ENCODE results near the gene FCN1.

Gene FCN1

DNA sequence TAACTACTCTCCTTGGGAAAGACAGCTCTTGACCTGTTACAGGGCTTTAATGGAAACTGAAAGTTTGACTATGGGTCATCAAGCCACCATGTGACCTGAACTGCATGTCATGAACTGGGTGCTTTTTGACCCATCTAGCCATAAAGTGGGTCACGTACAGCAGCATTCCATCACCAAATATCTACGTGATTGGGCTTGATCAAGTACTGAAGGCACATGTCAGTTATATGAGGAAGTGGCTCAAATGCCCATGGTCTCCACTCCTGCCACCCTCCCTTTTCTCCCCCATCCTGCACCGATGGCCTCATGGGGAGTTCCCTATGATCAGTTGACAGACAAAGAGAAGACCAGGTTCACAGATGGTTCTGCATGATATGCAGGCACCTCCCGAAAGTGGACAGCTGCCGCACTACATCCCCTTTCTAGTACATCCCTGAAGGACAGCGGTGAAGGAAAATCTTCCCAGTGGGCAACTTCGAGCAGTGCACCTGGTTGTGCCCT lies 7.3 kb upstream of the FCN1 start:
- no peak overlapping the region for H3K23ac ChIP-seq (ENCODE audit: low read length)
- no peaks in the 10 kb centered on the region for H3K27me3 ChIP-seq (ENCODE audit: insufficient read depth, low read length, poor library complexity)
- no peak overlapping the region for H3K4me2 ChIP-seq (ENCODE audit: low read length)
- DNase-seq: no peak
- no peak overlapping the region for H3K4me3 ChIP-seq (ENCODE audit: low read length)
- H4K8ac ChIP-seq (ENCODE audit: low read depth, low read length): no peak overlapping the region
- H3K4ac ChIP-seq (ENCODE audit: low read depth, low read length): no peak overlapping the region
- no peaks in the 10 kb centered on the region for H3K4me1 ChIP-seq (ENCODE audit: control insufficient read depth, low read depth, low read length)
- H4K5ac ChIP-seq (ENCODE audit: low read length): no peak overlapping the region
- no peak overlapping the region for H3K56ac ChIP-seq (ENCODE audit: low read length)
- H3K18ac ChIP-seq (ENCODE audit: low read length): no peak overlapping the region
- H3K79me1 ChIP-seq (ENCODE audit: low read length): no peaks in the 10 kb centered on the region
- no peaks in the 10 kb centered on the region for H3K79me2 ChIP-seq (ENCODE audit: control insufficient read depth, insufficient read depth, low read length)
- WGBS (ENCODE audit: extremely low coverage, insufficient coverage, low lambda C conversion rate): no CpG with 5 or more reads among the region's 7 CpGs
- H3K27ac ChIP-seq (ENCODE audit: low read depth, low read length): no peak overlapping the region
- H2BK5ac ChIP-seq (ENCODE audit: low read length): no peak overlapping the region
- no peak overlapping the region for H2AK5ac ChIP-seq (ENCODE audit: low read length)
- H3K9ac ChIP-seq (ENCODE audit: low read length): no peak overlapping the region
- no peaks in the 10 kb centered on the region for H3K36me3 ChIP-seq (ENCODE audit: control insufficient read depth, insufficient read depth, low read length)
- H2BK15ac ChIP-seq (replicated peaks; ENCODE audit: low read depth): no peak overlapping the region
- H2BK120ac ChIP-seq (ENCODE audit: low read depth, low read length): no peak overlapping the region

DNA sequence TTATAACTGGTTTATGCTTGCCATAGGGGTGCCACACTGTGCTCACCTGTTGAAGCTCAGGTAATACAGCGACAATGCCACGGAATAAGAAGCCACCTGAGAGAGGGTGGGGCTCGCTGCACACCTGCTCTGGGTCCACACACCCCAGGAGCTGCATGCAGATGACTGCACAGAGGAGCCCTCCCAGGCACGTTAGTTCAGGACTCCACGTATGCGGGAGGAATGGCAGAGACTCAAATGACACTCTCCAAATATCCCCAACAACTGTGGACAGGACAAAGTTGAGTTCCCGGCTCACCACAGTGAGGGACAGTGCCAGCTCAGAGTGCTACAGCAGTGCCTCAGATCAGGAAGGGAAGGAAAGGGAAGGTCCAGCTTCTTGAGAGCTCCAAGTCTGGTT lies 5.8 kb upstream of the FCN1 start:
- H3K79me1 ChIP-seq (ENCODE audit: low read length): no peaks in the 10 kb centered on the region
- no peak overlapping the region for H3K18ac ChIP-seq (ENCODE audit: low read length)
- no peak overlapping the region for H4K8ac ChIP-seq (ENCODE audit: low read depth, low read length)
- no peak overlapping the region for H3K4me3 ChIP-seq (ENCODE audit: low read length)
- H2BK5ac ChIP-seq (ENCODE audit: low read length): no peak overlapping the region
- H3K4me1 ChIP-seq (ENCODE audit: control insufficient read depth, low read depth, low read length): no peaks in the 10 kb centered on the region
- no peaks in the 10 kb centered on the region for H3K27me3 ChIP-seq (ENCODE audit: insufficient read depth, low read length, poor library complexity)
- no peak for DNase-seq
- H4K5ac ChIP-seq (ENCODE audit: low read length): no peak overlapping the region
- no peaks in the 10 kb centered on the region for H3K79me2 ChIP-seq (ENCODE audit: control insufficient read depth, insufficient read depth, low read length)
- no peak overlapping the region for H3K4me2 ChIP-seq (ENCODE audit: low read length)
- H2BK120ac ChIP-seq (ENCODE audit: low read depth, low read length): no peak overlapping the region
- no peak overlapping the region for H3K4ac ChIP-seq (ENCODE audit: low read depth, low read length)
- no peak overlapping the region for H2BK15ac ChIP-seq (replicated peaks; ENCODE audit: low read depth)
- WGBS (ENCODE audit: extremely low coverage, insufficient coverage, low lambda C conversion rate): no CpG with 5 or more reads among the region's 7 CpGs
- H3K56ac ChIP-seq (ENCODE audit: low read length): no peak overlapping the region
- H2AK5ac ChIP-seq (ENCODE audit: low read length): no peak overlapping the region
- no peak overlapping the region for H3K27ac ChIP-seq (ENCODE audit: low read depth, low read length)
- H3K36me3 ChIP-seq (ENCODE audit: control insufficient read depth, insufficient read depth, low read length): no peaks in the 10 kb centered on the region
- H3K9ac ChIP-seq (ENCODE audit: low read length): no peak overlapping the region
- H3K23ac ChIP-seq (ENCODE audit: low read length): no peak overlapping the region

DNA sequence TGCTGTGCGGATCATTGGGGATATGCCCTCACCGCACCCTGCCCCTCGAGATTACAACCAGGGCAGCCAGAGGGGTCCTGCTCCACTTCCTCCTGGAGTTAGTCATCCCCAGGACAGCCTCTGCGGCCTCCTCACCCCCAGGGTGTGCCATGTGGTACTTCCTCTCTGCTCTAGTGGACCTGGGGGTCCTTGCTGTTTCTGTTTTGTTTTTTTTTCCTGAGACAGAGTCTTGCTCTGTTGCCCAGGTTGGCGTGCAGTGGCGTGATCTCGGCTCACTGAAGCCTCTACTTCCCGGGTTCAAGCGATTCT lies 5.2 kb upstream of the FCN1 start:
- H2AK5ac ChIP-seq (ENCODE audit: low read length): no peak overlapping the region
- no peak overlapping the region for H3K4me2 ChIP-seq (ENCODE audit: low read length)
- no peaks in the 10 kb centered on the region for H3K36me3 ChIP-seq (ENCODE audit: control insufficient read depth, insufficient read depth, low read length)
- H3K18ac ChIP-seq (ENCODE audit: low read length): no peak overlapping the region
- H3K79me1 ChIP-seq (ENCODE audit: low read length): no peaks in the 10 kb centered on the region
- no peak overlapping the region for H3K4ac ChIP-seq (ENCODE audit: low read depth, low read length)
- no peak for DNase-seq
- no peak overlapping the region for H3K4me3 ChIP-seq (ENCODE audit: low read length)
- no CpG with 5 or more reads among the region's 9 CpGs for WGBS (ENCODE audit: extremely low coverage, insufficient coverage, low lambda C conversion rate)
- no peaks in the 10 kb centered on the region for H3K27me3 ChIP-seq (ENCODE audit: insufficient read depth, low read length, poor library complexity)
- no peaks in the 10 kb centered on the region for H3K79me2 ChIP-seq (ENCODE audit: control insufficient read depth, insufficient read depth, low read length)
- no peak overlapping the region for H3K27ac ChIP-seq (ENCODE audit: low read depth, low read length)
- H2BK15ac ChIP-seq (replicated peaks; ENCODE audit: low read depth): no peak overlapping the region
- no peak overlapping the region for H2BK120ac ChIP-seq (ENCODE audit: low read depth, low read length)
- no peak overlapping the region for H4K8ac ChIP-seq (ENCODE audit: low read depth, low read length)
- H3K9ac ChIP-seq (ENCODE audit: low read length): no peak overlapping the region
- no peaks in the 10 kb centered on the region for H3K4me1 ChIP-seq (ENCODE audit: control insufficient read depth, low read depth, low read length)
- no peak overlapping the region for H2BK5ac ChIP-seq (ENCODE audit: low read length)
- H4K5ac ChIP-seq (ENCODE audit: low read length): no peak overlapping the region
- H3K56ac ChIP-seq (ENCODE audit: low read length): no peak overlapping the region
- no peak overlapping the region for H3K23ac ChIP-seq (ENCODE audit: low read length)

DNA sequence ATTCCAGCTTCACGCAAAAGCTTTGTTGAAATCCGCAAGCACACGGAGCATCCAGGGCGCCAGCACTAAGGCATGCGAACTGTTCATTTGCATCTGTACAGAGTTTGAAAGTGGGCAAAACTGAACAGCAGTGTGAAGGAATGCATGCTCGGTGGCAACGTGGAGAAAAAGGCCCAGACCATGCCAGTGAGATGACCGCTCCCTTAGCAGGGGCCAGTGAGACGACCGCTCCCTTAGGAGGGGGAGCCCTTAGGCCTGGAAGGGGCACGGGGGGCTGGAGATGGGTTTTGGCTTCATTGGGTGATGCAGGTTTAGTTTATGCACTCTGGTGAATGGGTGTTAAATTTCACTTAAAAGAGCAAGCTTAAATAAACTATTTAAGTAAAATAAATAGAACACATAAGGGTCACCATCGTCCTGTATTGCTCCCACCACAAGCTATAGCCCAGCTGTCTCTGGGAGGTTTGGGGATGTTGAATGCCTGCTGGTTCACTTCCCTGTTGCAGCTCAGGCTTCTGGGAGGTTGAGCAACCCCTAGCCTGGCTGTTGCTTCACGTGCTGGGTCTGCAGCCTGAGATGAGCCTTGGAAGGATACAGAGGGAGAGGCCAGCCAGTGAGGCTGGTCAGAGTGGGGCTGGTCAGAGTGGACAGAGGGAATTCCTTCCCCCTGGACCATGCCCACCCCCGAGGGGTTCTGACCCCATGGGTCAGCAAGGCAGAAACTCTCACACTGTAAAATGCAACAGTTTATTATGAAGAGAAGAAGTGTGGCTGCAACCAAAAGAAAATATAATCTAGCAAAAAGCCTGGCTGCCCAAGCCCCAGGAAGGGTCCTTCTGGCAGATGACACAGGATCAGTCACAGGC lies 4.6 kb upstream of the FCN1 start:
- Histone ChIP-seq H3K4me3 (ENCODE audit: low read length) (no peak overlapping the region), H3K23ac (ENCODE audit: low read length) (no peak overlapping the region), H4K8ac (ENCODE audit: low read depth, low read length) (no peak overlapping the region), H2AK5ac (ENCODE audit: low read length) (no peak overlapping the region), H4K5ac (ENCODE audit: low read length) (no peak overlapping the region), H3K4me2 (ENCODE audit: low read length) (no peak overlapping the region), H3K79me2 (ENCODE audit: control insufficient read depth, insufficient read depth, low read length) (no peaks in the 10 kb centered on the region), H2BK5ac (ENCODE audit: low read length) (no peak overlapping the region), H2BK15ac (replicated peaks; ENCODE audit: low read depth) (no peak overlapping the region), H3K9ac (ENCODE audit: low read length) (no peak overlapping the region), H3K79me1 (ENCODE audit: low read length) (no peaks in the 10 kb centered on the region), H3K36me3 (ENCODE audit: control insufficient read depth, insufficient read depth, low read length) (no peaks in the 10 kb centered on the region), H3K56ac (ENCODE audit: low read length) (no peak overlapping the region), H3K27me3 (ENCODE audit: insufficient read depth, low read length, poor library complexity) (no peaks in the 10 kb centered on the region), H3K27ac (ENCODE audit: low read depth, low read length) (no peak overlapping the region), H3K4ac (ENCODE audit: low read depth, low read length) (no peak overlapping the region), H3K4me1 (ENCODE audit: control insufficient read depth, low read depth, low read length) (no peaks in the 10 kb centered on the region), H3K18ac (ENCODE audit: low read length) (no peak overlapping the region), H2BK120ac (ENCODE audit: low read depth, low read length) (no peak overlapping the region)
- WGBS (ENCODE audit: extremely low coverage, insufficient coverage, low lambda C conversion rate): no CpG with 5 or more reads among the region's 14 CpGs
- no peak for DNase-seq

DNA sequence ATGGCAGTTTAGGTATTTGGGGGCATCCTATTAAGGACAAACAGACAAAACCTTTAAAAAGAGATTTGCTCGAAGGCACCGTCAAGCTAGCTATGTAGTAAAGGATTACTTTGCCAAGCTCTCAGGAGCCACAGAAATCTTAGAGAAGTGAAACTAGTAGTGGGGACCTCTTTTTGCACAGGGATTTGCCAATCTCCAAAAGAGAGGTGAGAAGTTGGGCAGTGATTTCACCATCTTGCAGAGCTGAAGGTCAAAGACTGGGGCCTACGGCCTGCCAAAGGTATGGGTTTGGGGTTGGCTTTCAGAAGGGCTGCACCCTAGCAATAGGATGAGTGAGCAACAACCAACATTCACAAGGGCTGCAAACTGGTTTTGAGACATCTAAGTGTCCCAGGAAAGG lies 1.6 kb upstream of the FCN1 start:
- Histone ChIP-seq H3K4me1 (ENCODE audit: control insufficient read depth, low read depth, low read length) (no peaks in the 10 kb centered on the region), H3K27me3 (ENCODE audit: insufficient read depth, low read length, poor library complexity) (no peaks in the 10 kb centered on the region), H3K27ac (ENCODE audit: low read depth, low read length) (no peak overlapping the region), H2BK120ac (ENCODE audit: low read depth, low read length) (no peak overlapping the region), H2AK5ac (ENCODE audit: low read length) (no peak overlapping the region), H4K5ac (ENCODE audit: low read length) (no peak overlapping the region), H3K4ac (ENCODE audit: low read depth, low read length) (no peak overlapping the region), H3K79me2 (ENCODE audit: control insufficient read depth, insufficient read depth, low read length) (no peaks in the 10 kb centered on the region), H3K18ac (ENCODE audit: low read length) (no peak overlapping the region), H3K4me3 (ENCODE audit: low read length) (no peak overlapping the region), H3K79me1 (ENCODE audit: low read length) (no peaks in the 10 kb centered on the region), H3K36me3 (ENCODE audit: control insufficient read depth, insufficient read depth, low read length) (no peaks in the 10 kb centered on the region), H3K23ac (ENCODE audit: low read length) (no peak overlapping the region), H2BK5ac (ENCODE audit: low read length) (no peak overlapping the region), H4K8ac (ENCODE audit: low read depth, low read length) (no peak overlapping the region), H3K4me2 (ENCODE audit: low read length) (no peak overlapping the region), H2BK15ac (replicated peaks; ENCODE audit: low read depth) (no peak overlapping the region), H3K9ac (ENCODE audit: low read length) (no peak overlapping the region), H3K56ac (ENCODE audit: low read length) (no peak overlapping the region)
- no peak for DNase-seq
- WGBS (ENCODE audit: extremely low coverage, insufficient coverage, low lambda C conversion rate): no CpG with 5 or more reads among the region's 3 CpGs

- Histone ChIP-seq H2BK120ac (ENCODE audit: low read depth, low read length) (no peak overlapping the region), H3K23ac (ENCODE audit: low read length) (no peak overlapping the region), H3K79me2 (ENCODE audit: control insufficient read depth, insufficient read depth, low read length) (no peaks in the 10 kb centered on the region), H4K5ac (ENCODE audit: low read length) (no peak overlapping the region), H3K4me2 (ENCODE audit: low read length) (no peak overlapping the region), H2AK5ac (ENCODE audit: low read length) (no peak overlapping the region), H3K36me3 (ENCODE audit: control insufficient read depth, insufficient read depth, low read length) (no peaks in the 10 kb centered on the region), H3K79me1 (ENCODE audit: low read length) (no peaks in the 10 kb centered on the region), H3K27ac (ENCODE audit: low read depth, low read length) (no peak overlapping the region), H4K8ac (ENCODE audit: low read depth, low read length) (no peak overlapping the region), H3K4ac (ENCODE audit: low read depth, low read length) (no peak overlapping the region), H3K4me1 (ENCODE audit: control insufficient read depth, low read depth, low read length) (no peaks in the 10 kb centered on the region), H3K27me3 (ENCODE audit: insufficient read depth, low read length, poor library complexity) (no peaks in the 10 kb centered on the region), H2BK15ac (replicated peaks; ENCODE audit: low read depth) (no peak overlapping the region), H2BK5ac (ENCODE audit: low read length) (no peak overlapping the region), H3K9ac (ENCODE audit: low read length) (no peak overlapping the region), H3K4me3 (ENCODE audit: low read length) (no peak overlapping the region), H3K56ac (ENCODE audit: low read length) (no peak overlapping the region), H3K18ac (ENCODE audit: low read length) (no peak overlapping the region)
- DNase-seq: no peak
- WGBS (ENCODE audit: extremely low coverage, insufficient coverage, low lambda C conversion rate): no CpG with 5 or more reads among the region's 10 CpGs
These were observed 934 bp upstream of the FCN1 start for GRCh38 chr9:134918646-134919045.

All from mesendoderm (in vitro differentiated cells).